Keratinocyte (primary cell): ENCODE data around the gene RNF125.

Experiments used
- EZH2 ChIP-seq: IDR thresholded peaks from one replicate; pipeline ENCODE4 v1.6.1; 2012; ENCODE audit warnings: inconsistent platforms, mild to moderate bottlenecking, low read length, moderate library complexity
- TF ChIP-seq, protein P1 (sequence below), 3 experiments: IDR thresholded peaks in 1 of 3; conservative IDR thresholded peaks in 1 of 3; optimal IDR thresholded peaks in 1 of 3; 2 replicates in 2 of 3; 3 replicates in 1 of 3; pipeline versions ENCODE3 to v1.5.1; 2011; ENCODE audit warnings: low read length in 3 of 3, mild to moderate bottlenecking in 3 of 3, moderate library complexity in 2 of 3, control low read depth in 1 of 3, inconsistent platforms in 1 of 3; ENCODE audit not compliant: insufficient read depth in 2 of 3; ENCODE audit errors: extremely low read depth in 1 of 3

DNA sequence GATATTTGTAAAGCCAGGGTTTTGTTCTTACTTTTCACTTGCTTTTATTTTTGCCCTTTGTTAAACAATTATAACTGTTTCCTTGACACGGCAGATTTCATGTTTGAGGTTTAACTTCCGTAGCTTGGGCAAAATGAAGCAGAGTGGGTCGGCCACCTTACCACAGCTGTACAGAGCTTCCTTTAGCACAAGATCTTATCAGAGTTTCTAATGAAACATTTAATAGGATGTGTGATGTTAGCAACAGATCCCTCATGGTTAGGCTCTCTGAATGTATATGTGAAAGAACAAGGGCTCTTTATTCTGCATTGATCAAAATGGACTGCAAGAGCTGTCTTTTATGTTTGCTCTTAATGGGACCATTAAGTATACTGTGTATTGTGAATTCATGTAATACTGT, 22.3 kb downstream of the RNF125 start:
- TF ChIP-seq, protein P1, sequence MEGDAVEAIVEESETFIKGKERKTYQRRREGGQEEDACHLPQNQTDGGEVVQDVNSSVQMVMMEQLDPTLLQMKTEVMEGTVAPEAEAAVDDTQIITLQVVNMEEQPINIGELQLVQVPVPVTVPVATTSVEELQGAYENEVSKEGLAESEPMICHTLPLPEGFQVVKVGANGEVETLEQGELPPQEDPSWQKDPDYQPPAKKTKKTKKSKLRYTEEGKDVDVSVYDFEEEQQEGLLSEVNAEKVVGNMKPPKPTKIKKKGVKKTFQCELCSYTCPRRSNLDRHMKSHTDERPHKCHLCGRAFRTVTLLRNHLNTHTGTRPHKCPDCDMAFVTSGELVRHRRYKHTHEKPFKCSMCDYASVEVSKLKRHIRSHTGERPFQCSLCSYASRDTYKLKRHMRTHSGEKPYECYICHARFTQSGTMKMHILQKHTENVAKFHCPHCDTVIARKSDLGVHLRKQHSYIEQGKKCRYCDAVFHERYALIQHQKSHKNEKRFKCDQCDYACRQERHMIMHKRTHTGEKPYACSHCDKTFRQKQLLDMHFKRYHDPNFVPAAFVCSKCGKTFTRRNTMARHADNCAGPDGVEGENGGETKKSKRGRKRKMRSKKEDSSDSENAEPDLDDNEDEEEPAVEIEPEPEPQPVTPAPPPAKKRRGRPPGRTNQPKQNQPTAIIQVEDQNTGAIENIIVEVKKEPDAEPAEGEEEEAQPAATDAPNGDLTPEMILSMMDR (optimal IDR thresholded peaks at IDR 0.05 in 1 of 3, IDR thresholded peaks at IDR 0.05 in 1 of 3, conservative IDR thresholded peaks at IDR 0.05 in 1 of 3; ENCODE audit: extremely low read depth in 1 of 3, insufficient read depth in 2 of 3, low read length in 3 of 3) = no peak
- no peak for TF ChIP-seq EZH2
